ENCODE data around the gene MUSTN1. TPM values are rescaled to one million over a fixed set of nuclear protein-coding genes. Genes with fewer than 3 reads are reported as not detected.

MUSTN1 gene
- total RNA-seq: under 1 TPM in 1 of 2 experiments, not detected in 1; 0.57 TPM

DNA sequence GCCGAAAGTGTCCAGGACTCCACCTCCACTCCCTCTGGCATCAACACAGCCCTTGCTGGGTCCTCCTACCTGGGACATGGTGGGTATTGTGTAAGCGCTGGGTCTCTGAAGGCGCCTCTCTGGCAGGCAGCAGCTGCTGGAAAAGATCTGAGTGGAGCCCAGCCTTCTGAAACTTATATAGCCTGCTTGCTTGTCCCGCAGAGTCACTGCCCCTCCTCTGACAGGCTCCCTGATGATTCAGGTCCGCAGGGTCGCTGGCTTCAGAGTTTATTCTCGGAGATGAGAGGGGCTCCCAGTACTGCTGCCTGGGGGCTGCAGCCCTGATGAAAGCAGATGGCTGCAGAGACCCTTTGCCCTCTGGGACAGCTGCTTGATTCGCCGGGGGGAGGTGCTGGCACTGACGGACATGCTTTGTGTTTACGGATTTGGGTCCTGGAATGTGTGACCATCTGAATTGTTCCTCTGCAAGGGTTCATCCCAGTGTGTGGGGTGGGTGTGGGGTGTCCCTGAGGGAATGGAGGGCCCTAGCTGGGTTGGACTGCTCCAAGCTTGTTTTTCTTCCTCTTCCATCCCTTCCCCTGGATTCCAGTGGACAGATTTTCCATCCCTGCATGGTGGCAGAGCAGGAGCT is at the start of gene MUSTN1:
MUSTN1 (minus strand) TSS at position 149 of the 631 bp plus-strand sequence; CDS start at position 78, 71 bp downstream.
- no peaks in the 10 kb centered on the region for H3K9me3 Mint-ChIP-seq
- intact Hi-C loops (cut with micrococcal nuclease): no loop called here
- H3K4me1 Mint-ChIP-seq (ENCODE audit: low read depth): peaks cover 20% of the 10 kb centered on the region
- CTCF ChIA-PET: interaction anchor here (0.8 kb wide), 1 partner anchor 14 kb away, joined by 3 read pairs; no protein-coding TSS in a partner anchor
- no peak within 1 kb of the TSS for H3K27ac Mint-ChIP-seq
- H3K36me3 Mint-ChIP-seq (ENCODE audit: low read depth): no peaks in the 10 kb centered on the region
- H3K27me3 Mint-ChIP-seq (ENCODE audit: low read depth): no peaks in the 10 kb centered on the region
- no peak within 1 kb of the TSS for H3K4me3 Mint-ChIP-seq
- no peak for DNase-seq

DNA sequence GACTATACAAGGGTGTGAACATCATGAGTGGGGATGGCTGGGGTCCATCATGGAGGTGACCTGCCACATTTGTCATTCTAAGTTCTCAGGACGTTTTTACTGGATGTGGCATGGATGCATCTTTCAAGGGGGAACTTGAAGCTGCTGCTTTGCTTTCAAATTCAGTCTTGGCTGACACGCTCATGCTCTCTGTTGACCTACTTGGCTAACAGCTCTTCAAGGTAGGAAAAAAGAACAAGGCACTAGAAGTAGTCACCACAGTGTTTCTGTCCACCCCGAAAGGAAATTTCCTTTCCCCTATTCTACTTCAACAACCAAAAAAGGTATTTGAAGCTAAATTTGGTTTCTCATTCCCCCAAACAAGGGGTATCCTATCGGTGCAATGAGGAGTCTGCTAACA is 47.6 kb upstream of the MUSTN1 start:
- intact Hi-C loops (cut with micrococcal nuclease): no loop called here
- peaks cover 5% of the 10 kb centered on the region for H3K9me3 Mint-ChIP-seq
- no peaks in the 10 kb centered on the region for H3K27me3 Mint-ChIP-seq (ENCODE audit: low read depth)
- DNase-seq: no peak
- CTCF ChIA-PET: interaction anchor here (1.1 kb wide), 1 partner anchor 151 kb away, joined by 3 read pairs; no protein-coding TSS in a partner anchor
- H3K4me3 Mint-ChIP-seq: no peak overlapping the region
- H3K4me1 Mint-ChIP-seq (ENCODE audit: low read depth): peaks cover 12% of the 10 kb centered on the region
- peaks cover 18% of the 10 kb centered on the region for H3K36me3 Mint-ChIP-seq (ENCODE audit: low read depth)
- H3K27ac Mint-ChIP-seq: no peak overlapping the region

GRCh38 chr3:52881871-52882270 is 47.1 kb upstream of the MUSTN1 start:
- H3K4me1 Mint-ChIP-seq (ENCODE audit: low read depth): peaks cover 12% of the 10 kb centered on the region
- H3K27ac Mint-ChIP-seq: no peak overlapping the region
- CTCF ChIA-PET: no interaction called here
- intact Hi-C loops (cut with micrococcal nuclease): loop anchor here (2.0 kb wide), 1 partner anchor 15 kb away; the partner anchor contains the start of gene STIMATE
- DNase-seq: no peak
- peaks cover 5% of the 10 kb centered on the region for H3K9me3 Mint-ChIP-seq
- no peak overlapping the region for H3K4me3 Mint-ChIP-seq
- H3K36me3 Mint-ChIP-seq (ENCODE audit: low read depth): peaks cover 18% of the 10 kb centered on the region
- no peaks in the 10 kb centered on the region for H3K27me3 Mint-ChIP-seq (ENCODE audit: low read depth)

DNA sequence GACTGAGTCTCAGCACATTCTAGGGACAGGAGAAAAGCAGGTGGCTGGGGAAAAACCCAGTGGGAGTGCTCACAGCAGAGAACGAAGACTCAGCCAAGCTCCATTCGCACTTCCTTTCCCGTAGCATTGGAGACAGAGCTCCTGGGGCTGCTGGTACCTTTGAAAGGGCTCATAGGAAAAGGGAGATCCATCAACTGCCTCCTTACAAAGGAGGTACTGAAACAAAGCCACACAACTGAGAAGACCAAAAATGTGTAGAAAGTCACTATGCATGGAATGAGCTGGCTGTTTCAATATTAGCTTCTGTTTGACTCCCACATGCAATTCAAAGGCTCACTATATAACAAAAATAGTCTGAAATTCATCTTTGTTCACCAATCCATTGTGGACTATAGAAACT is 45.7 kb upstream of the MUSTN1 start:
- no peak overlapping the region for H3K4me3 Mint-ChIP-seq
- intact Hi-C loops (cut with micrococcal nuclease): loop anchor here (2.0 kb wide), 1 partner anchor 16 kb away; the partner anchor contains the start of gene STIMATE
- H3K27ac Mint-ChIP-seq: no peak overlapping the region
- no peaks in the 10 kb centered on the region for H3K27me3 Mint-ChIP-seq (ENCODE audit: low read depth)
- H3K9me3 Mint-ChIP-seq: peaks cover 3% of the 10 kb centered on the region
- H3K4me1 Mint-ChIP-seq (ENCODE audit: low read depth): peaks cover 14% of the 10 kb centered on the region
- CTCF ChIA-PET: interaction anchor here (1.1 to 1.3 kb wide), 2 partner anchors 11 to 58 kb away, joined by 4 read pairs; no protein-coding TSS in a partner anchor
- peaks cover 12% of the 10 kb centered on the region for H3K36me3 Mint-ChIP-seq (ENCODE audit: low read depth)
- no peak for DNase-seq

DNA sequence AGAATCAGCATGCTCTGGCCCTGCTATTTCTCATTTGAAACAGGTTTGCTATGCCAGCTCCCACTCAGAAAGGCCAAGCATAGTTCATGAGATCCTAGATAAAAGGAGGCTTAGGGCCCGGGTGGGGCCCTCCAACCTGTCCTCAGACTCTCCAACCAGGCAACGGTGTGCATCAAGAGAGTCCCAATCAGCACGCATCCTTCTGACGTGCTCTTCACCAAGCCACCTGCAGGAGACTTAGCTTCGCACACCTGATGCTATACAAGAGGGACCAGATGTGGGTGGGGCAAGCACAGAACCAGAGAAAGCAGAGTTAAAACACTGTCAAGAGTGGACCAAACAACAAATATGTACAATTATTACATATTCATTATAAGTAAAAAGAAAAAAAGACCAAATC is 45.2 kb upstream of the MUSTN1 start:
- no peak overlapping the region for H3K27ac Mint-ChIP-seq
- CTCF ChIA-PET: interaction anchor here (1.3 kb wide), 1 partner anchor 10 kb away, joined by 4 read pairs; no protein-coding TSS in a partner anchor
- intact Hi-C loops (cut with micrococcal nuclease): loop anchor here (2.0 kb wide), 1 partner anchor 17 kb away; the partner anchor contains the start of gene STIMATE
- H3K27me3 Mint-ChIP-seq (ENCODE audit: low read depth): no peaks in the 10 kb centered on the region
- H3K36me3 Mint-ChIP-seq (ENCODE audit: low read depth): peaks cover 8% of the 10 kb centered on the region
- H3K4me3 Mint-ChIP-seq: no peak overlapping the region
- peaks cover 1% of the 10 kb centered on the region for H3K9me3 Mint-ChIP-seq
- H3K4me1 Mint-ChIP-seq (ENCODE audit: low read depth): peaks cover 18% of the 10 kb centered on the region
- no peak for DNase-seq

GRCh38 chr3:52879581-52879980 is 44.8 kb upstream of the MUSTN1 start:
- no peak for DNase-seq
- peaks cover 22% of the 10 kb centered on the region for H3K4me1 Mint-ChIP-seq (ENCODE audit: low read depth)
- no peak overlapping the region for H3K4me3 Mint-ChIP-seq
- intact Hi-C loops (cut with micrococcal nuclease): no loop called here
- H3K27ac Mint-ChIP-seq: no peak overlapping the region
- H3K9me3 Mint-ChIP-seq: no peaks in the 10 kb centered on the region
- no peaks in the 10 kb centered on the region for H3K27me3 Mint-ChIP-seq (ENCODE audit: low read depth)
- peaks cover 4% of the 10 kb centered on the region for H3K36me3 Mint-ChIP-seq (ENCODE audit: low read depth)
- CTCF ChIA-PET: interaction anchor here (1.5 kb wide), 1 partner anchor 194 kb away, joined by 3 read pairs; no protein-coding TSS in a partner anchor

- Mint-ChIP-seq H3K27ac (no peak overlapping the region), H3K4me3 (no peak overlapping the region), H3K9me3 (no peaks in the 10 kb centered on the region), H3K4me1 (ENCODE audit: low read depth) (peaks cover 27% of the 10 kb centered on the region), H3K36me3 (ENCODE audit: low read depth) (peaks cover 4% of the 10 kb centered on the region), H3K27me3 (ENCODE audit: low read depth) (no peaks in the 10 kb centered on the region)
- DNase-seq: no peak
- intact Hi-C loops (cut with micrococcal nuclease): no loop called here
- CTCF ChIA-PET: interaction anchor here (0.7 to 1.5 kb wide), 2 partner anchors 21 to 194 kb away, joined by 3 to 5 read pairs; no protein-coding TSS in a partner anchor
Observed at GRCh38 chr3:52879090-52879489, 44.3 kb upstream of the MUSTN1 start.

DNA sequence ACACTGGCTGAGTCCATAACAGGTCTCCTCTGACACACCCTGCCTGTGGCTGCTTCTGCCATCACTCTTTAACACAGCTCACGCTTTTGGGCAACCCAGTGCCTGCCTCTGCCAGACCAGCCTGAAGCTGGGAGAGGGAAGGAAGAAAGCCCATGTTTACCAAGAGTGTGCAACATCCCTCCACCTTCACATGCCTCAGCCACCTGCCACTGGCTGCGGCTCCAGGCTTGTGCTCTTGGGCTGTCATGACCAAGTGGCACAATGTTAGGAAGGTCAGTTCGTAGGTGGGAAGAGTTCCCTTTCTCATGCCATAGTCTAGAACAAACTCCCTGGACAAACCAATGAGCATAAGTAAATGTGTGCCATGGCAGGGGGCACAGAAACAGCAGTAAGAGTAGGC is 42.3 kb upstream of the MUSTN1 start:
- Mint-ChIP-seq H3K4me1 (ENCODE audit: low read depth) (peaks cover 33% of the 10 kb centered on the region), H3K4me3 (no peak overlapping the region), H3K27ac (no peak overlapping the region), H3K27me3 (ENCODE audit: low read depth) (no peaks in the 10 kb centered on the region), H3K9me3 (no peaks in the 10 kb centered on the region), H3K36me3 (ENCODE audit: low read depth) (peaks cover 4% of the 10 kb centered on the region)
- CTCF ChIA-PET: interaction anchor here (0.6 kb wide), 1 partner anchor 472 kb away, joined by 4 read pairs; no protein-coding TSS in a partner anchor
- intact Hi-C loops (cut with micrococcal nuclease): no loop called here
- no peak for DNase-seq

DNA sequence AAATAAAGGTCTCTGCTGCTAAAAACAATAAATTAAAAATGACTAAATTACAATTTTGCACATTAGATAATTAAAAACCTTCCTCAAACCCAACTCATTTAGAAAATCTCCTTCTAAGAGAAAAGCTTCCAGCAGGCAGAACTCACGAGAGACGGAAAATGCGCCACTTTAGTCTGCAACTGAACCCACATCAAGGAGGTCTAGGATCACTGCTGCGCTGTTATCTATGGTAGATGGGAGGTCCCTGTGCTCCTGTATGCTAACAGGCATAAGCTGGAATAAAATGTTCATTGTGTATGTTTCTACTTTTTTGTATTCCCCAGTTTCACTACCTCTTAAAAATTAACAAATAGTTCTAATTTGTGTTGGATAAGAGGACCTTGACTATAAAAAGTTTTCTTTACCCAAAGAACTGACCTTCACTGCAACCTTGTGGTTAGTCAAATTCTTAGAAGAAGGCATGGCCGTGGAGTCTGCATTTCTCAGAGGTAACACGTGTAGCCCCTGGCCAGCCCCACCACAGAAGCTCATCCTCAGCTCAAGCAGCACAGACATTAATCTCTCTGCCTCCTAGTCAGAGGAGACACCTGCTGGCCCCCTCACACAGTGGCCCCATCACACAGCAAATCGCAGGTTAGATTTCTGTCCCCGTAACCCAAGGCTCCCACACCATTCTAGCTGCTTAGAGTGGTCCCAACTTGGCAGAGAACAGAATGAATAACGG is 40.2 kb upstream of the MUSTN1 start:
- H3K36me3 Mint-ChIP-seq (ENCODE audit: low read depth): peaks cover 4% of the 10 kb centered on the region
- H3K27me3 Mint-ChIP-seq (ENCODE audit: low read depth): no peaks in the 10 kb centered on the region
- H3K9me3 Mint-ChIP-seq: no peaks in the 10 kb centered on the region
- H3K27ac Mint-ChIP-seq: no peak overlapping the region
- intact Hi-C loops (cut with micrococcal nuclease): no loop called here
- CTCF ChIA-PET: interaction anchor here (0.7 to 1.2 kb wide), 2 partner anchors 18 to 29 kb away, joined by 3 read pairs; no protein-coding TSS in a partner anchor
- no peak for DNase-seq
- no peak overlapping the region for H3K4me3 Mint-ChIP-seq
- peaks cover 31% of the 10 kb centered on the region for H3K4me1 Mint-ChIP-seq (ENCODE audit: low read depth)

- Mint-ChIP-seq H3K9me3 (no peaks in the 10 kb centered on the region), H3K27ac (no peak overlapping the region), H3K36me3 (ENCODE audit: low read depth) (peaks cover 3% of the 10 kb centered on the region), H3K27me3 (ENCODE audit: low read depth) (no peaks in the 10 kb centered on the region), H3K4me1 (ENCODE audit: low read depth) (peaks cover 27% of the 10 kb centered on the region), H3K4me3 (no peak overlapping the region)
- intact Hi-C loops (cut with micrococcal nuclease): no loop called here
- no peak for DNase-seq
- CTCF ChIA-PET: interaction anchor here (0.8 kb wide), 1 partner anchor 21 kb away, joined by 4 read pairs; no protein-coding TSS in a partner anchor
Observed at GRCh38 chr3:52874160-52874701, 39.4 kb upstream of the MUSTN1 start.

GRCh38 chr3:52873433-52874159 is 38.8 kb upstream of the MUSTN1 start:
- Mint-ChIP-seq H3K4me3 (no peak overlapping the region), H3K4me1 (ENCODE audit: low read depth) (peaks cover 27% of the 10 kb centered on the region), H3K9me3 (no peaks in the 10 kb centered on the region), H3K27ac (no peak overlapping the region), H3K27me3 (ENCODE audit: low read depth) (no peaks in the 10 kb centered on the region), H3K36me3 (ENCODE audit: low read depth) (no peaks in the 10 kb centered on the region)
- CTCF ChIA-PET: interaction anchor here (0.8 kb wide), 1 partner anchor 22 kb away, joined by 4 read pairs; no protein-coding TSS in a partner anchor
- intact Hi-C loops (cut with micrococcal nuclease): no loop called here
- DNase-seq: no peak

Data from activated naive CD4-positive, alpha-beta T cell treated with anti-CD3 and anti-CD28 coated beads for 36 hours (primary cell).